ENCODE measurements around the gene ADAM29. TPM values are rescaled to one million over a fixed set of nuclear protein-coding genes. Genes with fewer than 3 reads are reported as not detected.

Gene ADAM29
- total and polyA plus RNA-seq, 9 of the 15 experiments (the other 6 are each of a cell fraction or from before 2014, with no cell fraction given) = not detected

DNA sequence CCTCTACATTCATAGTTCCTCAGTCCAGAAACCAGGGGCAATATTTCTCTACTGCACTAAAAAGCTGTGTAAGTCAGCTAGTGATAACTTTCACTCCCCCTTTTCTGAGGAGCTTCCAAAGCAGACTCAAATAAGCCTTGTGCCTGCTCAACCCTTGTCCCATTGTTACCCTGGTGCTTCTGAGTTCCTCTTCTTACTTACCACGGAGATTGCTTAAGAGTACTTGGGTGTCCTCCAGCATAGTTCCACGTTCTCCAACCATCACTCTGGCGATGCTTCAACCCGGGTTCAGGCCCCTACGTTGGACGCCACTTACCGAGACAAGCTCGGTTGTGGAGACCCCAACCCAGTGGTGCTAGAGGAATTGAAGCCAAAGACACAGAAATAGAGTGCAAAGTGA is 71.6 kb downstream of the ADAM29 start:
- no TSS peak for BruUV-seq (replicated peaks)

GRCh38 chr4:174993916-174994315 is 75.8 kb downstream of the ADAM29 start:
- no peak overlapping the region for H3K27ac ChIP-seq (ENCODE audit: extremely low read depth, low read depth, low read length)
- in situ Hi-C loops (cut with MboI) = no loop called here
- no peaks in the 10 kb centered on the region for H3K36me3 ChIP-seq (ENCODE audit: control insufficient read depth, insufficient read depth, low read length)
- no peak for FAIRE-seq
- no peaks in the 10 kb centered on the region for H4K20me1 ChIP-seq (replicated peaks; ENCODE audit: control insufficient read depth, insufficient read depth, low read length)
- H3K79me2 ChIP-seq (ENCODE audit: control insufficient read depth, insufficient read depth, low read length) = no peaks in the 10 kb centered on the region
- BruUV-seq (replicated peaks) = no TSS peak
- ChIA-PET POLR2A (no interaction called here), CTCF (ENCODE audit: low intra/inter-chr PET ratio) (no interaction called here)
- no peak overlapping the region for H3K9ac ChIP-seq (ENCODE audit: insufficient read depth in 1 of 2, low read depth in 2 of 2, low read length in 2 of 2)
- no peaks in the 10 kb centered on the region for H3K4me1 ChIP-seq (replicated peaks in 1 of 2; ENCODE audit: control insufficient read depth in 2 of 2, insufficient read depth in 2 of 2, low read length in 2 of 2)
- no peak overlapping the region for H3K4me3 ChIP-seq
- H2AFZ ChIP-seq (ENCODE audit: low read depth, low read length) = no peak overlapping the region
- H3K9me3 ChIP-seq (replicated peaks; ENCODE audit: control insufficient read depth, insufficient read depth, low read depth, low read length) = no peaks in the 10 kb centered on the region
- H3K9me1 ChIP-seq (ENCODE audit: control insufficient read depth, insufficient read depth, low read length) = no peaks in the 10 kb centered on the region
- H3K4me2 ChIP-seq (ENCODE audit: insufficient read depth, low read length) = no peak overlapping the region
- DNase-seq (ENCODE audit: extremely low read depth in 1 of 4, low spot score in 3 of 4) = no peak
- no peak for ATAC-seq
- 0% methylated on average over 1 of the region's 1 CpG for WGBS (ENCODE audit: insufficient coverage, low coverage, missing lambda C conversion rate)
- TF ChIP-seq HCFC1 (IDR thresholded peaks at IDR 0.05; ENCODE audit: low read depth, low read length) (no peak), POLR2G (IDR thresholded peaks at IDR 0.05; ENCODE audit: low read depth, low read length) (no peak), MAFK (IDR thresholded peaks at IDR 0.05; ENCODE audit: low read length) (peak; percentile 14; the same call in 1 of the 2 replicates), SMAD2 (IDR thresholded peaks at IDR 0.05; ENCODE audit: low read depth, low read length) (no peak)
- TF ChIP-seq, protein P1, sequence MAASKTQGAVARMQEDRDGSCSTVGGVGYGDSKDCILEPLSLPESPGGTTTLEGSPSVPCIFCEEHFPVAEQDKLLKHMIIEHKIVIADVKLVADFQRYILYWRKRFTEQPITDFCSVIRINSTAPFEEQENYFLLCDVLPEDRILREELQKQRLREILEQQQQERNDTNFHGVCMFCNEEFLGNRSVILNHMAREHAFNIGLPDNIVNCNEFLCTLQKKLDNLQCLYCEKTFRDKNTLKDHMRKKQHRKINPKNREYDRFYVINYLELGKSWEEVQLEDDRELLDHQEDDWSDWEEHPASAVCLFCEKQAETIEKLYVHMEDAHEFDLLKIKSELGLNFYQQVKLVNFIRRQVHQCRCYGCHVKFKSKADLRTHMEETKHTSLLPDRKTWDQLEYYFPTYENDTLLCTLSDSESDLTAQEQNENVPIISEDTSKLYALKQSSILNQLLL (CRISPR knock-in tag; IDR thresholded peaks at IDR 0.05; ENCODE audit: borderline replicate concordance) = no peak
- intact Hi-C loops (cut with micrococcal nuclease) = no loop called here
- no peaks in the 10 kb centered on the region for H3K27me3 ChIP-seq (ENCODE audit: control insufficient read depth in 2 of 2, insufficient read depth in 2 of 2, low read length in 2 of 2)

More for the DNA sequence above, 71.6 kb downstream of the ADAM29 start:
- no peak overlapping the region for H3K27ac ChIP-seq (ENCODE audit: extremely low read depth, low read depth, low read length)
- H3K4me3 ChIP-seq = no peak overlapping the region
- intact Hi-C loops (cut with micrococcal nuclease) = no loop called here
- TF ChIP-seq, protein P2, sequence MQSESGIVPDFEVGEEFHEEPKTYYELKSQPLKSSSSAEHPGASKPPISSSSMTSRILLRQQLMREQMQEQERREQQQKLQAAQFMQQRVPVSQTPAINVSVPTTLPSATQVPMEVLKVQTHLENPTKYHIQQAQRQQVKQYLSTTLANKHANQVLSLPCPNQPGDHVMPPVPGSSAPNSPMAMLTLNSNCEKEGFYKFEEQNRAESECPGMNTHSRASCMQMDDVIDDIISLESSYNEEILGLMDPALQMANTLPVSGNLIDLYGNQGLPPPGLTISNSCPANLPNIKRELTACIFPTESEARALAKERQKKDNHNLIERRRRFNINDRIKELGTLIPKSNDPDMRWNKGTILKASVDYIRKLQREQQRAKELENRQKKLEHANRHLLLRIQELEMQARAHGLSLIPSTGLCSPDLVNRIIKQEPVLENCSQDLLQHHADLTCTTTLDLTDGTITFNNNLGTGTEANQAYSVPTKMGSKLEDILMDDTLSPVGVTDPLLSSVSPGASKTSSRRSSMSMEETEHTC (IDR thresholded peaks at IDR 0.05) = no peak
- TF ChIP-seq ZKSCAN3 (CRISPR knock-in tag; IDR thresholded peaks at IDR 0.05) = no peak
- H3K9me3 ChIP-seq (replicated peaks; ENCODE audit: control insufficient read depth, insufficient read depth, low read depth, low read length) = no peaks in the 10 kb centered on the region
- CTCF ChIA-PET (ENCODE audit: low intra/inter-chr PET ratio) = interaction anchor here (0.6 kb wide), 1 partner anchor 815 kb away, joined by 3 read pairs; no protein-coding TSS in a partner anchor
- no peaks in the 10 kb centered on the region for H3K4me1 ChIP-seq (replicated peaks in 1 of 2; ENCODE audit: control insufficient read depth in 2 of 2, insufficient read depth in 2 of 2, low read length in 2 of 2)
- DNase-seq (ENCODE audit: extremely low read depth in 1 of 4, low spot score in 3 of 4) (no peak), FAIRE-seq (no peak), ATAC-seq (no peak)
- H2AFZ ChIP-seq (ENCODE audit: low read depth, low read length) = no peak overlapping the region
- no peaks in the 10 kb centered on the region for H3K36me3 ChIP-seq (ENCODE audit: control insufficient read depth, insufficient read depth, low read length)
- H4K20me1 ChIP-seq (replicated peaks; ENCODE audit: control insufficient read depth, insufficient read depth, low read length) = no peaks in the 10 kb centered on the region
- no peak overlapping the region for H3K4me2 ChIP-seq (ENCODE audit: insufficient read depth, low read length)
- no peak overlapping the region for H3K9ac ChIP-seq (ENCODE audit: insufficient read depth in 1 of 2, low read depth in 2 of 2, low read length in 2 of 2)
- no peaks in the 10 kb centered on the region for H3K27me3 ChIP-seq (ENCODE audit: control insufficient read depth in 2 of 2, insufficient read depth in 2 of 2, low read length in 2 of 2)
- in situ Hi-C loops (cut with MboI) = no loop called here
- WGBS (ENCODE audit: insufficient coverage, low coverage, missing lambda C conversion rate) = 1% methylated on average over 8 of the region's 8 CpGs
- no peaks in the 10 kb centered on the region for H3K9me1 ChIP-seq (ENCODE audit: control insufficient read depth, insufficient read depth, low read length)
- H3K79me2 ChIP-seq (ENCODE audit: control insufficient read depth, insufficient read depth, low read length) = no peaks in the 10 kb centered on the region
- POLR2A ChIA-PET = no interaction called here
